Neural progenitor cell (in vitro differentiated cells): ENCODE results near the gene OR51B2. TPM values are rescaled to one million over a fixed set of nuclear protein-coding genes. Genes with fewer than 3 reads are reported as not detected.
A peak's percentile ranks its signal among the peaks of the same experiment; 100 is the strongest.

Experiments used
- DNase-seq: peaks from one replicate; pipeline ENCODE4 v3.0.0-alpha.2; 2016; ENCODE audit warnings: low spot score
- H2AFZ ChIP-seq: fragments of 200-600 bp; sonication (generic); replicated peaks from 2 replicates; pipeline ENCODE4 v1.6.1; 2016; ENCODE audit warnings: antibody characterized with exemption
- H3F3A ChIP-seq: fragments of 200-600 bp; sonication (generic); 2 replicates; pipeline ENCODE4 v1.6.1; 2016; ENCODE audit warnings: antibody characterized with exemption, low read depth
- H3K27ac ChIP-seq: fragments of 200-600 bp; sonication (generic); 2 replicates; pipeline ENCODE4 v1.5.1; 2016; ENCODE audit warnings: mild to moderate bottlenecking
- H3K27me3 ChIP-seq: fragments of 200-600 bp; sonication (generic); 2 replicates; pipeline ENCODE4 v1.6.1; 2016; ENCODE audit warnings: mild to moderate bottlenecking, moderate library complexity
- H3K36me3 ChIP-seq: fragments of 200-600 bp; sonication (generic); 2 replicates; pipeline ENCODE4 v1.5.1; 2016
- H3K4me1 ChIP-seq: fragments of 200-600 bp; sonication (generic); 2 replicates; pipeline ENCODE4 v1.6.1; 2016; ENCODE audit warnings: mixed run types
- H3K4me2 ChIP-seq: fragments of 200-600 bp; sonication (generic); 2 replicates; pipeline ENCODE4 v1.6.1; 2016
- H3K4me3 ChIP-seq: fragments of 200-600 bp; sonication (generic); 2 replicates; pipeline ENCODE4 v1.5.1; 2016
- H3K79me2 ChIP-seq: fragments of 200-600 bp; sonication (generic); 2 replicates; pipeline ENCODE4 v1.6.1; 2016; ENCODE audit warnings: low read depth
- H3K9ac ChIP-seq: fragments of 200-600 bp; sonication (generic); 2 replicates; pipeline ENCODE4 v1.6.1; 2016
- H3K9me3 ChIP-seq: fragments of 200-600 bp; sonication (generic); 2 replicates; pipeline ENCODE4 v1.5.1; 2016; ENCODE audit warnings: low read depth
- H4K20me1 ChIP-seq: fragments of 200-600 bp; sonication (generic); 2 replicates; pipeline ENCODE4 v1.6.1; 2016; ENCODE audit warnings: low read depth
- H3K27ac Mint-ChIP-seq: 3 replicates; pipeline ENCODE4 v1.8.0; 2021; ENCODE audit warnings: mixed read lengths
- H3K27me3 Mint-ChIP-seq: 2 replicates; pipeline ENCODE4 v1.8.0; 2022; ENCODE audit warnings: low read depth, mild to moderate bottlenecking, inconsistent platforms, moderate library complexity, mixed read lengths; ENCODE audit not compliant: insufficient read depth
- H3K36me3 Mint-ChIP-seq: 3 replicates; pipeline ENCODE4 v1.8.0; 2021; ENCODE audit warnings: mixed read lengths
- H3K4me1 Mint-ChIP-seq: 3 replicates; pipeline ENCODE4 v1.8.0; 2021; ENCODE audit warnings: mixed read lengths
- H3K4me3 Mint-ChIP-seq: 3 replicates; pipeline ENCODE4 v1.8.0; 2021; ENCODE audit warnings: mild to moderate bottlenecking, moderate library complexity, mixed read lengths
- H3K9me3 Mint-ChIP-seq: 3 replicates; pipeline ENCODE4 v1.8.0; 2020; ENCODE audit warnings: mixed read lengths
- EZH2 ChIP-seq: fragments of 200-600 bp; sonication (generic); IDR thresholded peaks from 2 replicates; pipeline ENCODE4 v1.6.1; 2017; ENCODE audit warnings: antibody characterized with exemption, mild to moderate bottlenecking, moderate library complexity
- EZH2phosphoT487 ChIP-seq: fragments of 200-600 bp; sonication (generic); IDR thresholded peaks from 2 replicates; pipeline ENCODE4 v1.6.1; 2017; ENCODE audit warnings: antibody characterized with exemption
- total RNA-seq: library from RNA; depleted of rRNA; stranded (reverse); fragments of >200 nt; gene quantifications from 2 replicates; pipeline ENCODE4 v1.2.3, GENCODE V29; 2015; ENCODE audit warnings: low replicate concordance
- TF ChIP-seq, protein P1 (sequence below): fragments of 200-600 bp; sonication (generic); IDR thresholded peaks from 2 replicates; pipeline ENCODE4 v1.5.1; 2017; ENCODE audit warnings: antibody characterized with exemption, mild to moderate bottlenecking

The OR51B2 gene, protein sequence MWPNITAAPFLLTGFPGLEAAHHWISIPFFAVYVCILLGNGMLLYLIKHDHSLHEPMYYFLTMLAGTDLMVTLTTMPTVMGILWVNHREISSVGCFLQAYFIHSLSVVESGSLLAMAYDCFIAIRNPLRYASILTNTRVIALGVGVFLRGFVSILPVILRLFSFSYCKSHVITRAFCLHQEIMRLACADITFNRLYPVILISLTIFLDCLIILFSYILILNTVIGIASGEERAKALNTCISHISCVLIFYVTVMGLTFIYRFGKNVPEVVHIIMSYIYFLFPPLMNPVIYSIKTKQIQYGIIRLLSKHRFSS
- total RNA-seq = 0.40 TPM in 1 of 2 replicates, not detected in the other

GRCh38 chr11:5324197-5324596 lies at the start of gene OR51B2:
Gene OR51B2, minus strand, starts transcription at chr11:5324297. Its CDS starts 0 bp downstream, at chr11:5324297.
- Mint-ChIP-seq H3K4me1 (no peaks in the 10 kb centered on the region), H3K4me3 (no peak within 1 kb of the TSS), H3K36me3 (no peaks in the 10 kb centered on the region), H3K27ac (no peak within 1 kb of the TSS), H3K9me3 (no peaks in the 10 kb centered on the region), H3K27me3 (peaks cover 2% of the 10 kb centered on the region)
- no peak within 1 kb of the TSS for H3K4me3 ChIP-seq
- H3K4me2 ChIP-seq = no peak within 1 kb of the TSS
- H3K27ac ChIP-seq = no peak within 1 kb of the TSS
- H3K9ac ChIP-seq = no peak within 1 kb of the TSS
- DNase-seq = no peak
- H3K9me3 ChIP-seq = no peaks in the 10 kb centered on the region
- H3K79me2 ChIP-seq = no peaks in the 10 kb centered on the region
- H3K36me3 ChIP-seq = no peaks in the 10 kb centered on the region
- H3K27me3 ChIP-seq = no peaks in the 10 kb centered on the region
- H3F3A ChIP-seq = no peaks in the 10 kb centered on the region
- no peaks in the 10 kb centered on the region for H4K20me1 ChIP-seq
- H3K4me1 ChIP-seq = no peaks in the 10 kb centered on the region
- no peak within 1 kb of the TSS for H2AFZ ChIP-seq
- TF ChIP-seq EZH2 (no peak), EZH2phosphoT487 (no peak)
- TF ChIP-seq, protein P1, sequence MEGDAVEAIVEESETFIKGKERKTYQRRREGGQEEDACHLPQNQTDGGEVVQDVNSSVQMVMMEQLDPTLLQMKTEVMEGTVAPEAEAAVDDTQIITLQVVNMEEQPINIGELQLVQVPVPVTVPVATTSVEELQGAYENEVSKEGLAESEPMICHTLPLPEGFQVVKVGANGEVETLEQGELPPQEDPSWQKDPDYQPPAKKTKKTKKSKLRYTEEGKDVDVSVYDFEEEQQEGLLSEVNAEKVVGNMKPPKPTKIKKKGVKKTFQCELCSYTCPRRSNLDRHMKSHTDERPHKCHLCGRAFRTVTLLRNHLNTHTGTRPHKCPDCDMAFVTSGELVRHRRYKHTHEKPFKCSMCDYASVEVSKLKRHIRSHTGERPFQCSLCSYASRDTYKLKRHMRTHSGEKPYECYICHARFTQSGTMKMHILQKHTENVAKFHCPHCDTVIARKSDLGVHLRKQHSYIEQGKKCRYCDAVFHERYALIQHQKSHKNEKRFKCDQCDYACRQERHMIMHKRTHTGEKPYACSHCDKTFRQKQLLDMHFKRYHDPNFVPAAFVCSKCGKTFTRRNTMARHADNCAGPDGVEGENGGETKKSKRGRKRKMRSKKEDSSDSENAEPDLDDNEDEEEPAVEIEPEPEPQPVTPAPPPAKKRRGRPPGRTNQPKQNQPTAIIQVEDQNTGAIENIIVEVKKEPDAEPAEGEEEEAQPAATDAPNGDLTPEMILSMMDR = no peak

DNA sequence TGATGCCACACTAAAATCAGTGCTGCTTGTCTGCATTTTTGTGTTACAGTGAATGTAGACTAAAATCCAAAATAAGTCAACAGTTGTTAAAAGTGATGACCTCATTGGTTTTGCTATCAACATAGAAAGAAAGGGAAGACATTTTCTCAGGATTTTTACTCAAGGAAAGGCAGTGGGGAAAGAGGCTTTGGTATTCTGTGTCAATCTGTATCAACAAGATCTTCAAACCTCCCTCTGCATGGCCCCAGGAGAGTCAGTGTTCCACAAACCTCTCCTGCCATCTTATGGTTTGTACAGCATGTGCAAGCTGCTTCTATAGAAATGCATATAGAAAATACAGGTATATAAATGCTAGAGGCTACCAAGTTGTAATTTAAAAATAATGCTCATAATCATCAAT lies 45.7 kb upstream of the OR51B2 start:
- Histone ChIP-seq H3K4me3 (no peak overlapping the region), H3K79me2 (no peaks in the 10 kb centered on the region), H3K36me3 (no peaks in the 10 kb centered on the region), H3F3A (no peaks in the 10 kb centered on the region), H2AFZ (no peak overlapping the region), H3K27me3 (no peaks in the 10 kb centered on the region), H3K9ac (no peak overlapping the region), H4K20me1 (no peaks in the 10 kb centered on the region), H3K27ac (no peak overlapping the region), H3K4me2 (no peak overlapping the region), H3K9me3 (no peaks in the 10 kb centered on the region), H3K4me1 (no peaks in the 10 kb centered on the region)
- H3K4me3 Mint-ChIP-seq = no peak overlapping the region
- no peaks in the 10 kb centered on the region for H3K36me3 Mint-ChIP-seq
- peaks cover 2% of the 10 kb centered on the region for H3K27me3 Mint-ChIP-seq
- no peak overlapping the region for H3K27ac Mint-ChIP-seq
- peak; percentile 36 for DNase-seq
- no peaks in the 10 kb centered on the region for H3K4me1 Mint-ChIP-seq
- peaks cover 8% of the 10 kb centered on the region for H3K9me3 Mint-ChIP-seq
- TF ChIP-seq EZH2 (no peak), EZH2phosphoT487 (no peak)
- TF ChIP-seq, protein P1 = peak; percentile 45

DNA sequence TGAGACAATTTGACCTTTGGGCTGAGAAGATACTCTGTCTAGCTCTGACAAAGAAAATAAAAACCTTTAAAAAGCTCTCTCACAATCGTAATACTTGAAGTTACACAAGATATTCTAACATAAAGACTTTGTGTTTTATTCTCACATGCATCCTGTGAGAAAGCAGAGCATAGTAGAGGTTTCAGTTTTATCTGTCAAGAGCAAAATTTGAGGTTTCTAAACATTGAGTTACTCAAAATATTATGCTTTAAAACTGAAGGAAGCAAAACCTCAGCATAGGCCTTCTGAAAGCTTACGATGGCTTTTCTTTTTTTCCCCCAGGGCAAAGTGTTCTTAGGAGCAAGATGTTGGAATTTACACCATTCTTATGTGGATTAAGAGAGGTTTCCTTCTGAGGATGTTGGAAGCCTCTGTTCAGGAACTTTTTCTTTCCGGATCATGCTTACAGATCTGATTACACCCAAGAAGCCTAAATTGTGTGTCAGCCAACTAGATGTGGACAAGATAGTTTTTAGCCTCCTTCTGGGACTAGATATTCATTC lies 44.5 kb upstream of the OR51B2 start:
- H4K20me1 ChIP-seq = no peaks in the 10 kb centered on the region
- H3K27me3 ChIP-seq = no peaks in the 10 kb centered on the region
- H3K9me3 Mint-ChIP-seq = peaks cover 8% of the 10 kb centered on the region
- H3K27ac ChIP-seq = no peak overlapping the region
- peaks cover 2% of the 10 kb centered on the region for H3K27me3 Mint-ChIP-seq
- no peaks in the 10 kb centered on the region for H3K9me3 ChIP-seq
- H3F3A ChIP-seq = no peaks in the 10 kb centered on the region
- H3K9ac ChIP-seq = no peak overlapping the region
- no peaks in the 10 kb centered on the region for H3K4me1 Mint-ChIP-seq
- no peak overlapping the region for H3K27ac Mint-ChIP-seq
- H3K36me3 ChIP-seq = no peaks in the 10 kb centered on the region
- H3K79me2 ChIP-seq = no peaks in the 10 kb centered on the region
- H3K36me3 Mint-ChIP-seq = no peaks in the 10 kb centered on the region
- H3K4me1 ChIP-seq = no peaks in the 10 kb centered on the region
- H3K4me3 Mint-ChIP-seq = no peak overlapping the region
- TF ChIP-seq EZH2phosphoT487 (no peak), EZH2 (no peak)
- TF ChIP-seq, protein P1 = no peak
- no peak overlapping the region for H3K4me2 ChIP-seq
- no peak overlapping the region for H3K4me3 ChIP-seq
- no peak for DNase-seq
- H2AFZ ChIP-seq = peak overlapping the region; percentile 17
